WTC11 (cell line): Measurements from ENCODE around the gene LMLN. TPM values are rescaled to one million over a fixed set of nuclear protein-coding genes. Genes with fewer than 3 reads are reported as not detected.
A peak's percentile ranks its signal among the peaks of the same experiment; 100 is the strongest.

Experiments
- ATAC-seq: fragments of 200-7000 bp; cut with Tn5 transposase; 2 replicates; pipeline ENCODE4 v1.10.0; 2021; ENCODE audit warnings: mild to moderate bottlenecking, moderate library complexity
- CTCF ChIA-PET: fragments of 300-600 bp; sonication (Branson Sonifier 250); formaldehyde crosslinking; loops from one replicate; lab custom pipeline; 2021; ENCODE audit warnings: antibody characterized with exemption; lab: Charles Lee
- POLR2A ChIA-PET: fragments of 350-600 bp; sonication (Branson Sonifier 250); formaldehyde crosslinking; loops from one replicate; lab custom pipeline; 2021; ENCODE audit warnings: antibody characterized with exemption; lab: Charles Lee
- DNase-seq: peaks from one replicate; pipeline ENCODE4 v3.0.0; 2021; ENCODE audit warnings: low spot score
- H3K27ac Mint-ChIP-seq: 2 replicates; pipeline ENCODE4 v1.8.0; 2021; ENCODE audit warnings: mixed read lengths
- H3K27me3 Mint-ChIP-seq: 2 replicates; pipeline ENCODE4 v1.8.0; 2021; ENCODE audit warnings: low read depth, mild to moderate bottlenecking, moderate library complexity, mixed read lengths
- H3K36me3 Mint-ChIP-seq: 2 replicates; pipeline ENCODE4 v1.8.0; 2021; ENCODE audit warnings: mixed read lengths
- H3K4me1 Mint-ChIP-seq: 2 replicates; pipeline ENCODE4 v1.8.0; 2022; ENCODE audit warnings: mixed read lengths
- H3K4me3 Mint-ChIP-seq: 2 replicates; pipeline ENCODE4 v1.8.0; 2021; ENCODE audit warnings: mild to moderate bottlenecking, moderate library complexity, mixed read lengths
- H3K9me3 Mint-ChIP-seq: 2 replicates; pipeline ENCODE4 v1.8.0; 2021; ENCODE audit warnings: mixed read lengths
- AFF4 ChIP-seq: sonication (generic); formaldehyde crosslinking; IDR thresholded peaks from 2 replicates; pipeline ENCODE4 v1.8.1; 2023; ENCODE audit warnings: mild to moderate bottlenecking, missing genetic modification reagents, borderline replicate concordance
- ATF2 ChIP-seq: sonication (generic); formaldehyde crosslinking; IDR thresholded peaks from 2 replicates; pipeline ENCODE4 v1.8.1; 2022; ENCODE audit warnings: low read depth, missing genetic modification reagents, borderline replicate concordance
- CBFB ChIP-seq: sonication (generic); formaldehyde crosslinking; IDR thresholded peaks from 2 replicates; pipeline ENCODE4 v1.8.1; 2022; ENCODE audit warnings: mild to moderate bottlenecking, low read depth, missing genetic modification reagents
- CTCF ChIP-seq: fragments of 200-600 bp; IDR thresholded peaks from 2 replicates; pipeline ENCODE4 v1.8.0; 2022; ENCODE audit warnings: antibody characterized with exemption
- E2F1 ChIP-seq: sonication (generic); formaldehyde crosslinking; IDR thresholded peaks from 2 replicates; pipeline ENCODE4 v1.8.0; 2022; ENCODE audit warnings: mild to moderate bottlenecking, missing genetic modification reagents
- E2F4 ChIP-seq: sonication (generic); formaldehyde crosslinking; IDR thresholded peaks from 2 replicates; pipeline ENCODE4 v1.8.1; 2022; ENCODE audit warnings: low read depth, mild to moderate bottlenecking, moderate library complexity, missing genetic modification reagents, borderline replicate concordance
- IRF1 ChIP-seq: sonication (generic); formaldehyde crosslinking; IDR thresholded peaks from 2 replicates; pipeline ENCODE4 v1.8.0; 2023; ENCODE audit warnings: missing genetic modification reagents
- NFATC4 ChIP-seq: fragments of 250-450 bp; sonication (Bioruptor Pico); IDR thresholded peaks from 2 replicates; pipeline ENCODE4 v1.9.0; 2021; ENCODE audit warnings: mild to moderate bottlenecking
- NFE2L1 ChIP-seq: sonication (generic); formaldehyde crosslinking; IDR thresholded peaks from 2 replicates; pipeline ENCODE4 v1.8.1; 2023; ENCODE audit warnings: missing genetic modification reagents
- NR2C2 ChIP-seq: sonication (generic); formaldehyde crosslinking; IDR thresholded peaks from 2 replicates; pipeline ENCODE4 v1.8.0; 2022; ENCODE audit warnings: mild to moderate bottlenecking, missing genetic modification reagents
- PRDM15 ChIP-seq: sonication (generic); formaldehyde crosslinking; IDR thresholded peaks from 2 replicates; pipeline ENCODE4 v1.8.0; 2022; ENCODE audit warnings: missing genetic modification reagents
- RORB ChIP-seq: fragments of 250-450 bp; sonication (Bioruptor Pico); IDR thresholded peaks from 2 replicates; pipeline ENCODE4 v1.9.0; 2021; ENCODE audit warnings: mild to moderate bottlenecking
- SP1 ChIP-seq: sonication (generic); formaldehyde crosslinking; conservative IDR thresholded peaks from 2 replicates; pipeline ENCODE4 v1.8.1; 2022; ENCODE audit warnings: missing genetic modification reagents
- TEAD4 ChIP-seq: sonication (generic); formaldehyde crosslinking; IDR thresholded peaks from 2 replicates; pipeline ENCODE4 v1.8.0; 2022; ENCODE audit warnings: mild to moderate bottlenecking, missing genetic modification reagents
- ZNF263 ChIP-seq: sonication (generic); formaldehyde crosslinking; IDR thresholded peaks from 2 replicates; pipeline ENCODE4 v1.8.1; 2022; ENCODE audit warnings: low read depth, mild to moderate bottlenecking, moderate library complexity, missing genetic modification reagents
- ZNF396 ChIP-seq: fragments of 250-450 bp; sonication (Bioruptor Pico); IDR thresholded peaks from 2 replicates; pipeline ENCODE4 v1.8.0; 2021; ENCODE audit warnings: mild to moderate bottlenecking, moderate library complexity, borderline replicate concordance
- ZNF423 ChIP-seq: fragments of 250-450 bp; sonication (Bioruptor Pico); IDR thresholded peaks from 2 replicates; pipeline ENCODE4 v2.1.2; 2022; ENCODE audit warnings: mild to moderate bottlenecking, moderate library complexity
- ZNF425 ChIP-seq: fragments of 250-450 bp; sonication (Bioruptor Pico); conservative IDR thresholded peaks from 2 replicates; pipeline ENCODE4 v1.9.0; 2021; ENCODE audit warnings: mild to moderate bottlenecking
- total RNA-seq: library from RNA; stranded (reverse); gene quantifications from 3 replicates; pipeline ENCODE4 v1.2.3, GENCODE V29; 2021

Gene LMLN
- total RNA-seq, 1 experiment from 2014 or later: 5.2 TPM

GRCh38 chr3:197959500-197959890 is 522 bp upstream of the LMLN start:
- ChIA-PET POLR2A (no interaction called here), CTCF (no interaction called here)
- ATAC-seq: no peak
- peaks cover 28% of the 10 kb centered on the region for H3K4me1 Mint-ChIP-seq
- H3K36me3 Mint-ChIP-seq: peaks cover 19% of the 10 kb centered on the region
- peaks cover 3% of the 10 kb centered on the region; the same call in 1 of the 2 replicates for H3K9me3 Mint-ChIP-seq
- H3K27ac Mint-ChIP-seq: peak overlapping the region; percentile 77; the same call in 1 of the 2 replicates
- peaks cover 14% of the 10 kb centered on the region for H3K27me3 Mint-ChIP-seq
- peak overlapping the region; percentile 79 for H3K4me3 Mint-ChIP-seq
- TF ChIP-seq AFF4 (CRISPR knock-in tag): no peak
- no peak for TF ChIP-seq NFATC4 (CRISPR knock-in tag)
- TF ChIP-seq ZNF396 (CRISPR knock-in tag): no peak
- TF ChIP-seq ZNF423 (CRISPR knock-in tag): no peak
- no peak for TF ChIP-seq SP1 (CRISPR knock-in tag)
- no peak for TF ChIP-seq RORB (CRISPR knock-in tag)
- TF ChIP-seq NR2C2 (CRISPR knock-in tag): no peak
- no peak for TF ChIP-seq E2F1
- no peak for TF ChIP-seq NFE2L1 (CRISPR knock-in tag)
- no peak for TF ChIP-seq ZNF263 (CRISPR knock-in tag)
- TF ChIP-seq IRF1 (CRISPR knock-in tag): no peak
- TF ChIP-seq TEAD4 (CRISPR knock-in tag): no peak
- TF ChIP-seq CBFB: no peak
- TF ChIP-seq ATF2 (CRISPR knock-in tag): no peak
- TF ChIP-seq ZNF425: no peak
- no peak for TF ChIP-seq CTCF
- TF ChIP-seq PRDM15: no peak
- TF ChIP-seq E2F4 (CRISPR knock-in tag): no peak
- TF ChIP-seq, all 79 proteins: peak for 0
- DNase-seq: no peak
